ENCODE results near the gene MYCBPAP.

DNA sequence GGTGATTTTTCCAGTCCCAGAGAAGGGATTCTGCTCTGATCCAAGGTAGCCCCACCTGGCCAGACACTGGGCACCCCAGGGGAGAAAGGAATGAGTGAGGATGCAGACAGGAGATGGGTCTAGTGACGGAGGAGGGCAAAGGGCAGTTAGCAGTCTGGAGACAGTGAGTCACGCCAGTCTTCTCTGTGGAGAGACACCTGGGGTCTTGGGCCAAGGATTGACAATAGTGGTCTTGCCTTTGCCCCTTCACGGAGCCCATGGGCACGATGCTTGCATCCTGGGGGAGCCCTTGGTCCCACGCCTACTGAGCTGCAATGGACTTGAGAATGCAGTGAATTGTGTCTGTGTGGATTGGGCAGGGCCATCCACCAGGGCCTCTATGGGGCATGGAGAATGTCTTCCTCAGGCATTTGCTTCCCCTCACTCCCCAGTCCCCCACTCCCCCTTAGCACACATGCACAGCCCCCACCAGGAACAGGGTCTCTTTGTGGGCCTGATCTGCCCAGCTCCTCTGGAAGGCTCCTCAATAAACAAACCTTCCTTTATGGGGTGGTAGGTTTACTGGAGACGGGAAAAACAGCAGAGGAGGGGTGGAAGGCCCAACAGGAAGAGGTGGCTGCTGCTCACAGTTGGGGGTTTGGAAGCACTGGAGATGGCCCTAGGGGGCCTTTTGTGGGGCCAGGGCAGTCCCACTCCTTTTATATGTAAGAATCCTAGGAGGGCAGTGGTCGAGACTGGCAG lies 41.0 kb upstream of the MYCBPAP start:
- no peak for TF ChIP-seq POLR2A (IDR thresholded peaks at IDR 0.05)
- TF ChIP-seq, protein P1, sequence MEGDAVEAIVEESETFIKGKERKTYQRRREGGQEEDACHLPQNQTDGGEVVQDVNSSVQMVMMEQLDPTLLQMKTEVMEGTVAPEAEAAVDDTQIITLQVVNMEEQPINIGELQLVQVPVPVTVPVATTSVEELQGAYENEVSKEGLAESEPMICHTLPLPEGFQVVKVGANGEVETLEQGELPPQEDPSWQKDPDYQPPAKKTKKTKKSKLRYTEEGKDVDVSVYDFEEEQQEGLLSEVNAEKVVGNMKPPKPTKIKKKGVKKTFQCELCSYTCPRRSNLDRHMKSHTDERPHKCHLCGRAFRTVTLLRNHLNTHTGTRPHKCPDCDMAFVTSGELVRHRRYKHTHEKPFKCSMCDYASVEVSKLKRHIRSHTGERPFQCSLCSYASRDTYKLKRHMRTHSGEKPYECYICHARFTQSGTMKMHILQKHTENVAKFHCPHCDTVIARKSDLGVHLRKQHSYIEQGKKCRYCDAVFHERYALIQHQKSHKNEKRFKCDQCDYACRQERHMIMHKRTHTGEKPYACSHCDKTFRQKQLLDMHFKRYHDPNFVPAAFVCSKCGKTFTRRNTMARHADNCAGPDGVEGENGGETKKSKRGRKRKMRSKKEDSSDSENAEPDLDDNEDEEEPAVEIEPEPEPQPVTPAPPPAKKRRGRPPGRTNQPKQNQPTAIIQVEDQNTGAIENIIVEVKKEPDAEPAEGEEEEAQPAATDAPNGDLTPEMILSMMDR (IDR thresholded peaks at IDR 0.05) = no peak

All from transverse colon (tissue), 3 donors.